Breast epithelium (tissue), 3 donors: Measurements from ENCODE around the gene PHF21B.

Source experiments
- POLR2A ChIP-seq: fragments of 450-650 bp; IDR thresholded peaks from one replicate; pipeline ENCODE4 v1.6.1; 2016; ENCODE audit warnings: antibody characterized with exemption, mild to moderate bottlenecking, moderate library complexity
- POLR2AphosphoS5 ChIP-seq, 3 donors: sonication (generic); formaldehyde crosslinking; IDR thresholded peaks; one replicate each; pipeline ENCODE4 v1.6.1; 2017; ENCODE audit warnings: antibody characterized with exemption in 3 of 3
- TF ChIP-seq, protein P1 (sequence below), 3 donors: fragments of 450-650 bp; IDR thresholded peaks; one replicate each; pipeline ENCODE4 v1.5.1; 2016 to 2017; ENCODE audit warnings: antibody characterized with exemption in 3 of 3, mild to moderate bottlenecking in 3 of 3, moderate library complexity in 3 of 3

DNA sequence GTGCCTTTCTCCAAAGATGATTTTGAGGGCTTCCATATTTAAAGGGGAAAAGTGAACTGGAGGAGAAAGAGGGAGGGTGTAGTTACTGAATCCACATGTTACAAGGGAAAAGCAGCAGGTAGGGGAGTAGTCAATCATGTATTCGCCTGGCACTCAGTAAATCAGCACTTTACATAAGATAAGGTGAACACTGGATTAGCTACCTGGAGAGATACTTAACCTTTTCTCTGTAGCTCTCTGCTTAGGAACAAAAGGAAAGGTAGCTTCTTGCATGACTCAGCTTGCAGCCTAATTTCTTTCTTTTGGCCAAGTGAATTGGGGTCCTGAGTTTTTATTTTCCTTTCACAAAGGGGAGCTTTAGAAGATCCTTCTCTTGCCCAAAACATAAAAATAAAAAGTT, 43.3 kb upstream of the PHF21B start:
- TF ChIP-seq, protein P1, sequence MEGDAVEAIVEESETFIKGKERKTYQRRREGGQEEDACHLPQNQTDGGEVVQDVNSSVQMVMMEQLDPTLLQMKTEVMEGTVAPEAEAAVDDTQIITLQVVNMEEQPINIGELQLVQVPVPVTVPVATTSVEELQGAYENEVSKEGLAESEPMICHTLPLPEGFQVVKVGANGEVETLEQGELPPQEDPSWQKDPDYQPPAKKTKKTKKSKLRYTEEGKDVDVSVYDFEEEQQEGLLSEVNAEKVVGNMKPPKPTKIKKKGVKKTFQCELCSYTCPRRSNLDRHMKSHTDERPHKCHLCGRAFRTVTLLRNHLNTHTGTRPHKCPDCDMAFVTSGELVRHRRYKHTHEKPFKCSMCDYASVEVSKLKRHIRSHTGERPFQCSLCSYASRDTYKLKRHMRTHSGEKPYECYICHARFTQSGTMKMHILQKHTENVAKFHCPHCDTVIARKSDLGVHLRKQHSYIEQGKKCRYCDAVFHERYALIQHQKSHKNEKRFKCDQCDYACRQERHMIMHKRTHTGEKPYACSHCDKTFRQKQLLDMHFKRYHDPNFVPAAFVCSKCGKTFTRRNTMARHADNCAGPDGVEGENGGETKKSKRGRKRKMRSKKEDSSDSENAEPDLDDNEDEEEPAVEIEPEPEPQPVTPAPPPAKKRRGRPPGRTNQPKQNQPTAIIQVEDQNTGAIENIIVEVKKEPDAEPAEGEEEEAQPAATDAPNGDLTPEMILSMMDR (IDR thresholded peaks at IDR 0.05), result no peak
- no peak for TF ChIP-seq POLR2A
- TF ChIP-seq POLR2AphosphoS5 (IDR thresholded peaks at IDR 0.05), result no peak
